Measurements from ENCODE around the gene TNK2.

The TNK2 gene

GRCh38 chr3:195873971-195874370 lies 34.4 kb downstream of the TNK2 start:
- Histone ChIP-seq H4K20me1 (ENCODE audit: insufficient read depth, low read length, poor library complexity, severe bottlenecking) (no peaks in the 10 kb centered on the region), H3K4me1 (ENCODE audit: insufficient read depth, low read length, poor library complexity, severe bottlenecking) (no peaks in the 10 kb centered on the region), H3F3A (ENCODE audit: low read depth) (no peaks in the 10 kb centered on the region), H3K36me3 (ENCODE audit: insufficient read depth, low read length) (peaks cover 53% of the 10 kb centered on the region; the same call in 1 of the 2 replicates), H3K4me3 (ENCODE audit: low read length, poor library complexity, severe bottlenecking) (no peak overlapping the region), H3K4me2 (ENCODE audit: low read depth, low read length, poor library complexity, severe bottlenecking) (no peak overlapping the region), H3K9me3 (ENCODE audit: insufficient read depth, low read depth, low read length) (no peaks in the 10 kb centered on the region), H3K27me3 (ENCODE audit: insufficient read depth, low read length, poor library complexity, severe bottlenecking) (no peaks in the 10 kb centered on the region), H3K9ac (ENCODE audit: low read depth, low read length, poor library complexity, severe bottlenecking) (no peak overlapping the region), H3K79me2 (ENCODE audit: insufficient read depth, low read length) (no peaks in the 10 kb centered on the region), H2AFZ (ENCODE audit: low read length) (no peak overlapping the region), H3K9me2 (replicated peaks; ENCODE audit: low read depth, low read length) (no peaks in the 10 kb centered on the region)
- TF ChIP-seq CTCF (conservative IDR thresholded peaks at IDR 0.05; ENCODE audit: low read length) (no peak), EZH2phosphoT487 (IDR thresholded peaks at IDR 0.05; ENCODE audit: borderline replicate concordance) (no peak)

GRCh38 chr3:195873281-195873887 lies 35.0 kb downstream of the TNK2 start:
- H3K4me1 ChIP-seq (ENCODE audit: insufficient read depth, low read length, poor library complexity, severe bottlenecking) = no peaks in the 10 kb centered on the region
- no peaks in the 10 kb centered on the region for H3K9me2 ChIP-seq (replicated peaks; ENCODE audit: low read depth, low read length)
- no peaks in the 10 kb centered on the region for H3K79me2 ChIP-seq (ENCODE audit: insufficient read depth, low read length)
- H4K20me1 ChIP-seq (ENCODE audit: insufficient read depth, low read length, poor library complexity, severe bottlenecking) = no peaks in the 10 kb centered on the region
- no peak overlapping the region for H2AFZ ChIP-seq (ENCODE audit: low read length)
- TF ChIP-seq CTCF (conservative IDR thresholded peaks at IDR 0.05; ENCODE audit: low read length) (no peak), EZH2phosphoT487 (IDR thresholded peaks at IDR 0.05; ENCODE audit: borderline replicate concordance) (no peak)
- H3K9me3 ChIP-seq (ENCODE audit: insufficient read depth, low read depth, low read length) = no peaks in the 10 kb centered on the region
- H3F3A ChIP-seq (ENCODE audit: low read depth) = no peaks in the 10 kb centered on the region
- no peak overlapping the region for H3K9ac ChIP-seq (ENCODE audit: low read depth, low read length, poor library complexity, severe bottlenecking)
- peaks cover 47% of the 10 kb centered on the region; the same call in 1 of the 2 replicates for H3K36me3 ChIP-seq (ENCODE audit: insufficient read depth, low read length)
- no peaks in the 10 kb centered on the region for H3K27me3 ChIP-seq (ENCODE audit: insufficient read depth, low read length, poor library complexity, severe bottlenecking)
- no peak overlapping the region for H3K4me2 ChIP-seq (ENCODE audit: low read depth, low read length, poor library complexity, severe bottlenecking)
- no peak overlapping the region for H3K4me3 ChIP-seq (ENCODE audit: low read length, poor library complexity, severe bottlenecking)

- no peak overlapping the region for H2AFZ ChIP-seq (ENCODE audit: low read length)
- no peak overlapping the region for H3K9ac ChIP-seq (ENCODE audit: low read depth, low read length, poor library complexity, severe bottlenecking)
- H3K4me1 ChIP-seq (ENCODE audit: insufficient read depth, low read length, poor library complexity, severe bottlenecking) = no peaks in the 10 kb centered on the region
- H3K79me2 ChIP-seq (ENCODE audit: insufficient read depth, low read length) = no peaks in the 10 kb centered on the region
- no peaks in the 10 kb centered on the region for H3K27me3 ChIP-seq (ENCODE audit: insufficient read depth, low read length, poor library complexity, severe bottlenecking)
- H3K9me3 ChIP-seq (ENCODE audit: insufficient read depth, low read depth, low read length) = no peaks in the 10 kb centered on the region
- peaks cover 41% of the 10 kb centered on the region; the same call in 1 of the 2 replicates for H3K36me3 ChIP-seq (ENCODE audit: insufficient read depth, low read length)
- H3F3A ChIP-seq (ENCODE audit: low read depth) = no peaks in the 10 kb centered on the region
- no peaks in the 10 kb centered on the region for H4K20me1 ChIP-seq (ENCODE audit: insufficient read depth, low read length, poor library complexity, severe bottlenecking)
- no peaks in the 10 kb centered on the region for H3K9me2 ChIP-seq (replicated peaks; ENCODE audit: low read depth, low read length)
- TF ChIP-seq EZH2phosphoT487 (IDR thresholded peaks at IDR 0.05; ENCODE audit: borderline replicate concordance) = no peak
- no peak for TF ChIP-seq CTCF (conservative IDR thresholded peaks at IDR 0.05; ENCODE audit: low read length)
- H3K4me2 ChIP-seq (ENCODE audit: low read depth, low read length, poor library complexity, severe bottlenecking) = no peak overlapping the region
- H3K4me3 ChIP-seq (ENCODE audit: low read length, poor library complexity, severe bottlenecking) = no peak overlapping the region
Observed at GRCh38 chr3:195872800-195873199, 35.6 kb downstream of the TNK2 start.
